Neuronal stem cell (in vitro differentiated cells): Measurements from ENCODE around the gene OSBPL3.

ENCODE experiments used
- DNase-seq: peaks from one replicate; pipeline ENCODE4 v3.0.0-alpha.2; 2013; ENCODE audit warnings: low spot score
- H2AFZ ChIP-seq: one replicate; pipeline ENCODE4 v1.6.1; 2013; ENCODE audit warnings: mild to moderate bottlenecking, low read length, inconsistent platforms
- H2AK5ac ChIP-seq: 2 replicates; pipeline ENCODE4 v1.6.1; 2013; ENCODE audit warnings: low read depth, mild to moderate bottlenecking, inconsistent platforms, low read length, moderate library complexity, mixed read lengths
- H2BK120ac ChIP-seq: 2 replicates; pipeline ENCODE4 v1.6.1; 2013; ENCODE audit warnings: low read depth, mild to moderate bottlenecking, inconsistent platforms, low read length, moderate library complexity, mixed read lengths
- H2BK12ac ChIP-seq: one replicate; pipeline ENCODE4 v1.6.1; 2013; ENCODE audit warnings: low read length, inconsistent platforms
- H2BK15ac ChIP-seq: 2 replicates; pipeline ENCODE4 v1.6.1; 2013; ENCODE audit warnings: mild to moderate bottlenecking, low read length, inconsistent platforms, mixed read lengths
- H2BK5ac ChIP-seq: one replicate; pipeline ENCODE4 v1.6.1; 2013; ENCODE audit warnings: inconsistent platforms, mild to moderate bottlenecking, low read length, moderate library complexity
- H3K14ac ChIP-seq: one replicate; pipeline ENCODE4 v1.6.1; 2013; ENCODE audit warnings: low read length, inconsistent platforms
- H3K18ac ChIP-seq: 2 replicates; pipeline ENCODE4 v1.6.1; 2013; ENCODE audit warnings: low read length, inconsistent platforms
- H3K23ac ChIP-seq: 2 replicates; pipeline ENCODE4 v1.6.1; 2013; ENCODE audit warnings: low read depth, mild to moderate bottlenecking, mixed read lengths, low read length, inconsistent platforms; ENCODE audit not compliant: poor library complexity
- H3K27ac ChIP-seq: replicated peaks from 3 replicates; pipeline ENCODE4 v1.5.1; 2013; ENCODE audit warnings: low read length, inconsistent platforms
- H3K27me3 ChIP-seq, 3 experiments: 2 replicates each; pipeline ENCODE4 v1.6.1; 2013; ENCODE audit warnings: low read length in 3 of 3, mild to moderate bottlenecking in 2 of 3, inconsistent platforms in 1 of 3, low read depth in 1 of 3, mixed read lengths in 1 of 3, moderate library complexity in 1 of 3; ENCODE audit not compliant: control insufficient read depth in 3 of 3, insufficient read depth in 3 of 3
- H3K36me3 ChIP-seq, 2 donors: replicated peaks in 1 of 2; 2 replicates each; pipeline ENCODE4 v1.6.1; 2013; ENCODE audit warnings: low read length in 2 of 2; ENCODE audit not compliant: control insufficient read depth in 2 of 2, insufficient read depth in 2 of 2
- H3K4ac ChIP-seq: 2 replicates; pipeline ENCODE4 v1.6.1; 2013; ENCODE audit warnings: inconsistent platforms, mild to moderate bottlenecking, low read length, moderate library complexity
- H3K4me1 ChIP-seq, 2 donors: 1 replicate in 1 of 2; 2 replicates in 1 of 2; pipeline ENCODE4 v1.6.1; 2013; ENCODE audit warnings: low read length in 2 of 2, low read depth in 1 of 2; ENCODE audit not compliant: control insufficient read depth in 2 of 2, insufficient read depth in 1 of 2
- H3K4me2 ChIP-seq: one replicate; pipeline ENCODE4 v1.6.1; 2013; ENCODE audit warnings: mild to moderate bottlenecking, low read length, inconsistent platforms; ENCODE audit not compliant: insufficient read depth, poor library complexity, severe bottlenecking
- H3K4me3 ChIP-seq, 2 donors: 2 replicates each; pipeline ENCODE4 v1.5.1; 2013; ENCODE audit warnings: low read length in 2 of 2, mild to moderate bottlenecking in 2 of 2, inconsistent platforms in 1 of 2, moderate library complexity in 1 of 2
- H3K79me1 ChIP-seq: one replicate; pipeline ENCODE4 v1.6.1; 2013; ENCODE audit warnings: low read depth, mild to moderate bottlenecking, inconsistent platforms, low read length, moderate library complexity
- H3K9ac ChIP-seq: one replicate; pipeline ENCODE4 v1.6.1; 2013; ENCODE audit warnings: mild to moderate bottlenecking, low read depth, low read length, inconsistent platforms; ENCODE audit not compliant: poor library complexity
- H3K9me3 ChIP-seq, 2 donors: replicated peaks in 1 of 2; 2 replicates each; pipeline versions ENCODE3 to v1.6.1; 2013; ENCODE audit warnings: low read length in 2 of 2, mild to moderate bottlenecking in 2 of 2, inconsistent platforms in 1 of 2, low read depth in 1 of 2, mixed read lengths in 1 of 2, moderate library complexity in 1 of 2; ENCODE audit not compliant: control insufficient read depth in 2 of 2, insufficient read depth in 1 of 2
- H4K8ac ChIP-seq: one replicate; pipeline ENCODE4 v1.6.1; 2013; ENCODE audit warnings: low read depth, mild to moderate bottlenecking, inconsistent platforms, low read length, moderate library complexity
- H4K91ac ChIP-seq: one replicate; pipeline ENCODE4 v1.6.1; 2013; ENCODE audit warnings: low read length, low read depth, mild to moderate bottlenecking, inconsistent platforms; ENCODE audit not compliant: poor library complexity
- WGBS, 2 donors: extraction: QIAGEN DNeasy Blood & Tissue Kit; methylation state at CpG; one replicate each; pipeline ENCODE4 v1.1.7; 2013; ENCODE audit warnings: missing lambda C conversion rate in 2 of 2, mixed read lengths in 1 of 2; ENCODE audit not compliant: insufficient read length in 2 of 2, insufficient replicate concordance in 1 of 2; ENCODE audit errors: extremely low coverage in 2 of 2; 5-methylcytosine and 5-hydroxymethylcytosine counted together

Gene OSBPL3

GRCh38 chr7:24756545-24757352 lies 223.2 kb downstream of the OSBPL3 start:
- WGBS, 2 donors, result no CpG with 5 or more reads among the region's 54 CpGs
- Histone ChIP-seq H2AK5ac (no peak overlapping the region), H3K4ac (no peak overlapping the region), H2AFZ (peak overlapping the region; percentile 98), H3K4me2 (peak overlapping the region; percentile 58), H3K79me1 (no peaks in the 10 kb centered on the region), H4K91ac (no peak overlapping the region), H3K27ac (peak overlapping the region; percentile 48), H2BK5ac (no peak overlapping the region), H2BK15ac (no peak overlapping the region), H3K9me3 (no peaks in the 10 kb centered on the region), H2BK120ac (no peak overlapping the region), H3K36me3 (no peaks in the 10 kb centered on the region), H3K27me3 (peaks cover 0 to 2% (median 0%) of the 10 kb centered on the region in 3 experiments), H3K23ac (peak overlapping the region; percentile 10), H4K8ac (peak overlapping the region; percentile 52), H3K4me1 (peaks cover 0 to 8% of the 10 kb centered on the region in 2 donors), H3K18ac (peak overlapping the region; percentile 90), H2BK12ac (no peak overlapping the region), H3K9ac (peak overlapping the region; percentile 74), H3K4me3 (peak overlapping the region; percentile 61 to 85), H3K14ac (no peak overlapping the region)
- peak; percentile 55 for DNase-seq

- Histone ChIP-seq H2BK12ac (no peak overlapping the region), H3K27me3 (peaks cover 0 to 2% (median 0%) of the 10 kb centered on the region in 3 experiments), H4K8ac (no peak overlapping the region), H3K79me1 (no peaks in the 10 kb centered on the region), H2AK5ac (no peak overlapping the region), H4K91ac (no peak overlapping the region), H3K27ac (no peak overlapping the region), H2BK15ac (no peak overlapping the region), H2BK5ac (no peak overlapping the region), H3K4me3 (peak overlapping the region in 1 of 2 donors; percentile 61), H2BK120ac (no peak overlapping the region), H3K4ac (no peak overlapping the region), H2AFZ (peak overlapping the region; percentile 98), H3K14ac (no peak overlapping the region), H3K9ac (no peak overlapping the region), H3K23ac (no peak overlapping the region), H3K4me1 (peaks cover 0 to 8% of the 10 kb centered on the region in 2 donors), H3K36me3 (no peaks in the 10 kb centered on the region), H3K9me3 (no peaks in the 10 kb centered on the region), H3K18ac (no peak overlapping the region), H3K4me2 (no peak overlapping the region)
- no CpG with 5 or more reads among the region's 12 CpGs for WGBS, 2 donors
- no peak for DNase-seq
Observed at GRCh38 chr7:24755541-24756407, 224.2 kb downstream of the OSBPL3 start.

GRCh38 chr7:24754906-24755506 lies 225.0 kb downstream of the OSBPL3 start:
- no peak overlapping the region for H4K8ac ChIP-seq
- no peak overlapping the region for H3K27ac ChIP-seq
- H2BK15ac ChIP-seq, result no peak overlapping the region
- DNase-seq, result no peak
- H3K4me3 ChIP-seq, result no peak overlapping the region
- no peak overlapping the region for H3K9ac ChIP-seq
- peaks cover 0 to 2% (median 0%) of the 10 kb centered on the region in 3 experiments for H3K27me3 ChIP-seq
- no peak overlapping the region for H3K4me2 ChIP-seq
- no peak overlapping the region for H2BK5ac ChIP-seq
- no peak overlapping the region for H4K91ac ChIP-seq
- H3K18ac ChIP-seq, result no peak overlapping the region
- H3K14ac ChIP-seq, result no peak overlapping the region
- no CpG with 5 or more reads among the region's 3 CpGs for WGBS, 2 donors
- H3K23ac ChIP-seq, result no peak overlapping the region
- H3K79me1 ChIP-seq, result no peaks in the 10 kb centered on the region
- no peak overlapping the region for H2AK5ac ChIP-seq
- no peaks in the 10 kb centered on the region for H3K36me3 ChIP-seq
- no peak overlapping the region for H2AFZ ChIP-seq
- H3K4me1 ChIP-seq, result peaks cover 0 to 8% of the 10 kb centered on the region in 2 donors
- H2BK120ac ChIP-seq, result no peak overlapping the region
- no peaks in the 10 kb centered on the region for H3K9me3 ChIP-seq
- H3K4ac ChIP-seq, result no peak overlapping the region
- no peak overlapping the region for H2BK12ac ChIP-seq
